GM06990 (cell line): ENCODE data around the gene PRDM5.

Source experiments
- DNase-seq: peaks from one replicate; pipeline ENCODE4 v3.0.0-alpha.2; 2011; ENCODE audit not compliant: insufficient read length; ENCODE audit errors: extremely low read depth
- H3K27me3 ChIP-seq: replicated peaks from 2 replicates; pipeline ENCODE4 v1.6.0; 2011; ENCODE audit warnings: low read length; ENCODE audit not compliant: control insufficient read depth, insufficient read depth
- H3K36me3 ChIP-seq: 2 replicates; pipeline ENCODE4 v1.5.1; 2011; ENCODE audit warnings: low read length; ENCODE audit not compliant: control insufficient read depth, insufficient read depth
- H3K4me3 ChIP-seq: replicated peaks from 2 replicates; pipeline ENCODE4 v1.5.1; 2011; ENCODE audit warnings: low read depth, mild to moderate bottlenecking, control low read depth, low read length
- TF ChIP-seq, protein P1 (sequence below): IDR thresholded peaks from 2 replicates; pipeline ENCODE4 v1.5.1; 2011; ENCODE audit warnings: low read length, control low read depth, mild to moderate bottlenecking, inconsistent platforms; ENCODE audit not compliant: insufficient read depth, poor library complexity, severe bottlenecking

The PRDM5 gene

GRCh38 chr4:120733054-120733453, 189.5 kb downstream of the PRDM5 start:
- no peaks in the 10 kb centered on the region for H3K36me3 ChIP-seq
- TF ChIP-seq, protein P1, sequence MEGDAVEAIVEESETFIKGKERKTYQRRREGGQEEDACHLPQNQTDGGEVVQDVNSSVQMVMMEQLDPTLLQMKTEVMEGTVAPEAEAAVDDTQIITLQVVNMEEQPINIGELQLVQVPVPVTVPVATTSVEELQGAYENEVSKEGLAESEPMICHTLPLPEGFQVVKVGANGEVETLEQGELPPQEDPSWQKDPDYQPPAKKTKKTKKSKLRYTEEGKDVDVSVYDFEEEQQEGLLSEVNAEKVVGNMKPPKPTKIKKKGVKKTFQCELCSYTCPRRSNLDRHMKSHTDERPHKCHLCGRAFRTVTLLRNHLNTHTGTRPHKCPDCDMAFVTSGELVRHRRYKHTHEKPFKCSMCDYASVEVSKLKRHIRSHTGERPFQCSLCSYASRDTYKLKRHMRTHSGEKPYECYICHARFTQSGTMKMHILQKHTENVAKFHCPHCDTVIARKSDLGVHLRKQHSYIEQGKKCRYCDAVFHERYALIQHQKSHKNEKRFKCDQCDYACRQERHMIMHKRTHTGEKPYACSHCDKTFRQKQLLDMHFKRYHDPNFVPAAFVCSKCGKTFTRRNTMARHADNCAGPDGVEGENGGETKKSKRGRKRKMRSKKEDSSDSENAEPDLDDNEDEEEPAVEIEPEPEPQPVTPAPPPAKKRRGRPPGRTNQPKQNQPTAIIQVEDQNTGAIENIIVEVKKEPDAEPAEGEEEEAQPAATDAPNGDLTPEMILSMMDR, result no peak
- no peak overlapping the region for H3K4me3 ChIP-seq
- no peaks in the 10 kb centered on the region for H3K27me3 ChIP-seq
- no peak for DNase-seq

GRCh38 chr4:120731561-120731960, 191.0 kb downstream of the PRDM5 start:
- H3K36me3 ChIP-seq, result no peaks in the 10 kb centered on the region
- TF ChIP-seq, protein P1, result no peak
- DNase-seq, result no peak
- H3K27me3 ChIP-seq, result no peaks in the 10 kb centered on the region
- H3K4me3 ChIP-seq, result no peak overlapping the region

DNA sequence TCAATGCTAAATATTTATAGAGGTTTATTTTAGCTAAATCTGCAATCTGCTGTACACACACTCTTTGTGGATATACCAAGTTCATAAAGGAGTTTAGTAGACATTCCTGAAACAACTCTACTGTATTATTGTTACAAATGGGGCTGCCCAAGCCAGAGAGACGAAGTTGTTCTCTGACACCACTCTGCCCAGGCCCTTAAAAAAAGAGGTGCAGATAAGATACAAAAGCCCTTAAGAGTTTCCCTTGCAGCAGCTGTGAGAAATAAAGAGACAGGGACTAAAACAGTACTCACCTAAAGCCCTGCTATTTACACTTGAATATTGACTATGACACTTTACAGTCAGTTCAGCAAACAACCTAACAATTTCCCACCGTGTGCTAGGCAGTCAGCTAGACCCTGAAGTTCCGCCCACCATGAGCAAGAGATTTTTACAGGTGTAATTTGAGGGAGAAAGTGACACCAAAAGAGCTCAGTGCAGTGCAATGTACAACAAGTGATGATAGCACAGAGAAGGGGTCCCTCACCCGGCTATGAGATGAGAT, 191.7 kb downstream of the PRDM5 start:
- TF ChIP-seq, protein P1, result no peak
- DNase-seq, result no peak
- no peak overlapping the region for H3K4me3 ChIP-seq

DNA sequence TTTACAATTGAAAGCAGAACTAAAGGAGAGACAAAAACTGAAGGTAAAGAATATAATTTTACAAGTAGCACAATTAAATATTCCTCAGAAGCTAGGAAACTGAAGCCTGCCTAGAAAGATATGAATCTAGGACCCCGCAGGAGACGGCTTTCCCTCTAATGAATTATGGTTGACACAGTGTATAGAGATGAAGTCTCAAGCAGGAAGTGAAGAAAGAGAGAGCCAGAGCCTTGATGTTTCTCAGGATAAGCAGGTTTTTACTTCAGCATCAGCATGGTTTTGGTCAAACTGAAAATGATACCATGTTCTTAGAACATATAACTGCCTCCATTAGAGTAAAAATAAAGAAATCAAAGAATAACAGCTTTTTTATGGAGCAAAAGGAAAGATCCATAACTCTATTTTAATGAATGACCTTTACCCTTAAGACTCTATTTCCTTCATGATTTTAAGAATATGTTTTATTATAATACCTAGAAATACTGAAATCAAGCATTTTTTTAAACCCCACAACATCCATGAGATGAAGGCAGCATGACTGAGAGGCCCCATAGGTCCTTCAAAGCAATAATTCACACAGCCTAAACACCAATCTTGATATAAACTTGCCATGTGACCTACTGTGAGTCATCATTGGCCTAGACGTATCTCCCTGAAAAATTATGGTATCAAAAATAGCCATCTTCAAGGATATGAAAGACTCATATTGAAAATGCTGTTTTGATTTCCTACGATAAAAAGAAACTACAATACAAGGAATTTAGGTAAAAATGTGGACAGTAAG, 193.4 kb downstream of the PRDM5 start:
- Histone ChIP-seq H3K4me3 (no peak overlapping the region), H3K36me3 (no peaks in the 10 kb centered on the region), H3K27me3 (no peaks in the 10 kb centered on the region)
- TF ChIP-seq, protein P1, result no peak
- DNase-seq, result no peak

More for the DNA sequence above, 191.7 kb downstream of the PRDM5 start:
- no peaks in the 10 kb centered on the region for H3K27me3 ChIP-seq
- no peaks in the 10 kb centered on the region for H3K36me3 ChIP-seq

DNA sequence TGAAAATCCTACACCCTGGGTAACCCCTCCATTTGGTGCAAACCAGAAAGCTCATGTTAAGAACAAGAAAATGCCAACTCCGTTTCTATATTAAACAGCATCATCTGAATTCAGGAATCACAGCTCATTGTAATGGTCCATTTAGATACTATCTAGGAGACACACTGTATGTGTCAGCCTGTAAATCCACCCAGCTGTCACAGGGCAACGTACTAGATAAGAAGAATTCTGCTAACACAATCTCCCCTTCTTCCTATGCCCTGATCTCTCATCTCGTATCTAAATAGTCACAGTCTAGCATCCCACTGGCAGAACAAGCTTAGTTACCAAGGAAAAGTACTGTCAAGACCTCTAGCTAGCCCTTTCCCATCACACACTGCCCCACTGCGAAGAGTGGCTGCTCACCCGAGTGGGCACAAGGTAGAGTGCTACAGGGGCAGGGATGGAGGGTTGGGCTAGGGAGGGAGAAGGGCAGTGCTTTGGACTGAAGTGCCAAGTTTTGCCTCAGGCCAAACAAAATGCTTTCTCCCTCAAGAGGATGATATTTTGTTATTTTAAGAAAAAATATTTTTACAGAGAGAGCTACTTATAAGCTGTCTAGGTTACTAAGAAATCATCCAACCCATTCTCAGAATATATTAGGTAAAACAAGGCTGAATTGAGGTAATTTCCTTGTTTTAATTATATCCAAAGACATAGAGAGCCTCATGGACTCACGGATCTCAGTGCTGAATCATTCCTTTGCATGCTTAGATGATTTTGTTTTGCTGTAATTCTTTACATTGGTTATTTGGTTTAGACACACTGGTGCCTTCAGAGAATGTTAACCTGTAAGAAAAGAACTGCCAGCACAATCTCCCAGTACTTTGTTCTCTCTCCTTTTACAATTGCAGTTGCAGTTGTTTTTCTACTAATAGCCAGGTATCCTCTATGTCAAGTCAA, 196.6 kb downstream of the PRDM5 start:
- H3K4me3 ChIP-seq, result no peak overlapping the region
- DNase-seq, result no peak
- TF ChIP-seq, protein P1, result no peak
- H3K27me3 ChIP-seq, result no peaks in the 10 kb centered on the region; the same call in 1 of the 2 replicates
- no peaks in the 10 kb centered on the region for H3K36me3 ChIP-seq
